NCI-H2196 (cell line): Measurements from ENCODE around the gene ZXDA.
A peak's percentile ranks its signal among the peaks of the same experiment; 100 is the strongest.
"Not testable (repeated sequence)": the region's sequence is repeated elsewhere in the genome, so short reads cannot be mapped to it uniquely, and the experiment has no call there.

Experiments
- DNase-seq: peaks from one replicate; lab custom pipeline; 2025; ENCODE audit not compliant: unreplicated experiment; lab: John Stamatoyannopoulos, UW

The ZXDA gene, protein sequence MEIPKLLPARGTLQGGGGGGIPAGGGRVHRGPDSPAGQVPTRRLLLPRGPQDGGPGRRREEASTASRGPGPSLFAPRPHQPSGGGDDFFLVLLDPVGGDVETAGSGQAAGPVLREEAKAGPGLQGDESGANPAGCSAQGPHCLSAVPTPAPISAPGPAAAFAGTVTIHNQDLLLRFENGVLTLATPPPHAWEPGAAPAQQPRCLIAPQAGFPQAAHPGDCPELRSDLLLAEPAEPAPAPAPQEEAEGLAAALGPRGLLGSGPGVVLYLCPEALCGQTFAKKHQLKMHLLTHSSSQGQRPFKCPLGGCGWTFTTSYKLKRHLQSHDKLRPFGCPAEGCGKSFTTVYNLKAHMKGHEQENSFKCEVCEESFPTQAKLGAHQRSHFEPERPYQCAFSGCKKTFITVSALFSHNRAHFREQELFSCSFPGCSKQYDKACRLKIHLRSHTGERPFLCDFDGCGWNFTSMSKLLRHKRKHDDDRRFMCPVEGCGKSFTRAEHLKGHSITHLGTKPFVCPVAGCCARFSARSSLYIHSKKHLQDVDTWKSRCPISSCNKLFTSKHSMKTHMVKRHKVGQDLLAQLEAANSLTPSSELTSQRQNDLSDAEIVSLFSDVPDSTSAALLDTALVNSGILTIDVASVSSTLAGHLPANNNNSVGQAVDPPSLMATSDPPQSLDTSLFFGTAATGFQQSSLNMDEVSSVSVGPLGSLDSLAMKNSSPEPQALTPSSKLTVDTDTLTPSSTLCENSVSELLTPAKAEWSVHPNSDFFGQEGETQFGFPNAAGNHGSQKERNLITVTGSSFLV

DNA sequence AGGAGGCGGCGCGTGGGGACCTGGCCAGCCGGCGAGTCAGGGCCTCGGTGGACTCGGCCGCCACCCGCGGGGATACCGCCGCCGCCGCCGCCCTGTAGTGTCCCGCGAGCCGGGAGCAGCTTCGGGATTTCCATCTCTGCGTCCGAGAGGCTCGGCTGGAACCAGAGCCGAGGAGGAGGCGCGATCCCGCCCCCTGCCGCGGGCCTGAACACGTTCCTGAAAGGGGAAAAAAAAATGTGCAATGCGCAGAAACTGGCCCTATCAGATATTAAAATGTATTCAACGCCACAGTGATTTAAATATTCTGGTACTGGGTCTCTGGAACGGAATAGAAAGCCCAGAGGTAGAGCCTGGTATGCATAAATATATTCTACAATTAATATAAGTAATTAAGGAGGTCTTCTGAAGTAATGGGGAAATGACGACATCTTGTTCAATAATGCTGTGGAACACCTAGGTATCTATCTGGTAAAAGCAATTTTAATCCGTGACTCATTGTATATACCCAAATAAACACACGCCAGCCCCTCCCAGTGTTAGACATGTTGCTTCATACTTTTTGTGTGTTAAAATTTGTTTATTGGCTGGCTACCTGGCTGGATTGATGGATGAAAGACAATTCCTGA is at the start of gene ZXDA:
ZXDA (minus strand) TSS at position 172 of the 626 bp plus-strand sequence; CDS start at position 134, 38 bp downstream.
- DNase-seq: not testable (repeated sequence)

DNA sequence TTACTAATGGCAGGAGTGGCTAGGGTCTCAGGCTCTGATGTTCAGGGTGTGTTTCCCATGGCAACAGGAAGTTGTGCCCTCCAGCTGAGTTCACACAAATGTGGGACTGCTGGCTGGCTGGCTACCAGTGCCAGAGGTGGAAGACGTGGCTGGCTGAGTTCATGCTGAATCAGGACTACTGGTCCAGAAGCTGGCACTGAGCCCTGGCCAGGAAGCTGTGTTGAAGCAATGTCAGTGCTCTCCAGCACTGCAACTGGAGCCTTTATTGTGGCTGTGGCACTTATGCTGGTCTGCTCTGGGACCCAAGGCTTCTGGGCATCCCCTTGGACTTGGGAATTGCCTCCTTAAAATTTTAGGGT is 42.0 kb upstream of the ZXDA start:
- DNase-seq: no peak

DNA sequence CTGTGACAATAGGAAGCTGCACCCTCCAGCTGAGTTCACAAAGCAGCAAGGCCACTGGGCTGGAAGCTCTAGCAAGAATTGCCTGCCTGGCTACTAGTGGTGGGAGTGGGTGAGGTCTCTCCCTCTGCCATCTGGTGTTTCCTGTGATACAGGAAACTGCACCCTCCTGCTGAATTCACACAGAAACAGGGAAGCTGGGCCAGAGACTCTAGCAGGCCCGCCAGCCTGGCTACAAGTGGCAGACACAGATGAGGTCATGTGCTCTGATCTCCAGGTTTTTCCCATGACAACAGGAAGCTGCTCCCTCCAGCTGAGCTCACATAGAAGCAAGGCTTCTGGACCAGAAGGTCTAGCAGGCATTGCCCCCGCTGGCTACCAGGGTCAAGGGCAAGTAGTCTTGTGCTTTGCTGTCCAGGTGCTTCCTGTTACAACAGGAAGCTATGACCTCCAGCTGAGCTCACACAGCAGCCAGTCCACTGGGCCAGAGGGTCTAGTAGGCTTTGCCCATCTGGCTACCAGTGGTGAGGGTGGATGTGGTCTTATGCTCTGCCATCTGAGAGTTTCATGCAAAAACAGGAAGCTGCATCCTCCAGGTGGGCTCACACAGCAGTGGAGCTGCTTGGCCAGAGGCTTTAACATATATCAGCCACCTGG is 41.5 kb upstream of the ZXDA start:
- DNase-seq: no peak

- DNase-seq: no peak
Observed at GRCh38 chrX:57933321-57933720, 23.1 kb upstream of the ZXDA start.

DNA sequence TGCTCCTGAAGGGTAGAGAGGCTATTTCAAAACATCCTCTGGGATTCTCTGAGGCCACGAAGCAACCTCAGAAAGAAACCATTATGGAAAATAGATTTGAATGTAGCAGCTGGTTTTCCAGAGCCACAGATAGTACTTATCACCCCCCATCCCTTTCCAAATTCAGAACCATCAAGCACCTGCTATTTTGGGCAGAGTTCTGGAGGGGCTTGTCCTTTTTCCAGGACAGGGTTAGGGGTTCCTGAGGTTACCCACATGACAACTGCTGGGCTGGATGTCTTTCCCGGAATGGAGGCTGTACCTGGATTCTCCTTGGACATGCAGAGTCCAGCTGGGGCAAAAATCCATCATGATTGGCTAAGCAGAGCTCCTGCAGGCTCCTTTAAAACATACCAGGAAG is 22.0 kb upstream of the ZXDA start:
- DNase-seq: no peak

- no peak for DNase-seq
Observed at GRCh38 chrX:57930051-57930450, 19.8 kb upstream of the ZXDA start.

- peak; percentile 18 for DNase-seq
Observed at GRCh38 chrX:57929373-57929772, 19.1 kb upstream of the ZXDA start.

GRCh38 chrX:57925806-57926205 is 15.5 kb upstream of the ZXDA start:
- no peak for DNase-seq

- DNase-seq: peak; percentile 64
Observed at GRCh38 chrX:57918750-57919436, 8.6 kb upstream of the ZXDA start.

DNA sequence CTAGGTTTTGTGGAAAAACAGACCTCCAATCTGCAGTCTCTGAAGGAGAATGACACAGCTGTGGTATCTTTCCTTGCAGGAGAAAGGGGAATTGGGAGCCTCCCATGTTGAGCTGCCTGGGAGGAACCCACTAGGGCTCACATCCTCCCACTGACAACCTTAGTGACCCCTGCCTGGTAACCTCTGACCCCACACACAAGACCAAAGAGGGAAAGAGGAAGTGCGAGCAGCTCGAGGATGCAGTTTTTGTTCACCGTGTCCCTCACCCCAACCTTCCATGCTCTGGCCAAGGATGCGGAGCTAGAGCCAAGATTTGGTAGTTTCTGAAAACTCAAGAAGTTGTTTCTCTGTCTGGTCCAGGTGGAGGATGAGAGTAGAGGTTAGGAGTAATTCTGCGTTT is 5.4 kb upstream of the ZXDA start:
- no peak for DNase-seq

- peak; percentile 49 for DNase-seq
Observed at GRCh38 chrX:57909595-57910286, 517 bp downstream of the ZXDA start.

DNA sequence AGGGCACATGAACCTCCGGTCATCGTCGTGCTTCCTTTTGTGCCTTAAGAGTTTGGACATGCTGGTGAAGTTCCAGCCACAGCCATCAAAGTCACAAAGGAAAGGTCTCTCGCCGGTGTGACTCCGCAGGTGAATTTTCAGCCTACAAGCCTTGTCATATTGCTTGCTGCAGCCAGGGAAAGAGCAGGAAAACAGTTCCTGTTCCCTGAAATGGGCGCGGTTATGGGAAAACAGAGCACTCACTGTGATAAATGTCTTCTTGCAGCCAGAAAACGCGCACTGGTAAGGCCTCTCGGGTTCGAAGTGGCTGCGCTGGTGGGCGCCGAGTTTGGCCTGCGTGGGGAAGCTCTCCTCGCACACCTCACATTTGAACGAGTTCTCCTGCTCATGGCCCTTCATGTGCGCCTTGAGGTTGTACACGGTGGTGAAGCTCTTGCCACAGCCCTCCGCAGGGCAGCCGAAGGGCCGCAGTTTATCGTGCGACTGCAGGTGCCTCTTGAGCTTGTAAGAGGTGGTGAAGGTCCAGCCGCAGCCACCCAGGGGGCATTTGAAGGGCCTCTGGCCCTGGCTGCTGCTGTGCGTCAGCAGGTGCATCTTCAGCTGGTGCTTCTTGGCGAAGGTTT is 1.2 kb downstream of the ZXDA start:
- DNase-seq: not testable (repeated sequence)

GRCh38 chrX:57906790-57907189 is 3.5 kb downstream of the ZXDA start:
- DNase-seq: no peak

DNA sequence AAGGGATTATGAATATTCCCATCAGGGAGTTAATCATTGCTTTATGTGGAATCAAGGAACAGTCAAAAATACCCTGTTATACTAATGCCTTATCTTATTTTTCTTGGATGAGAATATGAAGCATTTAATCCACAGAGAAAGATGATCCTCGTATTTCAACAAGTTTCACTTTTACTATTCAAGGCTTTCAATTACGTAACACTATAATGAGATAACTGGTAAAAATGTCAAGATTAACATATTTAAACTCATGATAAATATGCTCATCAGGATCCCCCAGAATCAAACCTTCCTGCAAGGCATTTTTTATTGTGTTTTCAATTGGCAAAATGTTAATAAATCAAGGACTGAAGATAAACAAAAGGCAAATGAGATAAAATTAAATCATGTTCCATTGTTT is 5.1 kb downstream of the ZXDA start:
- DNase-seq: no peak

GRCh38 chrX:57904176-57904880 is 5.9 kb downstream of the ZXDA start:
- DNase-seq: no peak

DNA sequence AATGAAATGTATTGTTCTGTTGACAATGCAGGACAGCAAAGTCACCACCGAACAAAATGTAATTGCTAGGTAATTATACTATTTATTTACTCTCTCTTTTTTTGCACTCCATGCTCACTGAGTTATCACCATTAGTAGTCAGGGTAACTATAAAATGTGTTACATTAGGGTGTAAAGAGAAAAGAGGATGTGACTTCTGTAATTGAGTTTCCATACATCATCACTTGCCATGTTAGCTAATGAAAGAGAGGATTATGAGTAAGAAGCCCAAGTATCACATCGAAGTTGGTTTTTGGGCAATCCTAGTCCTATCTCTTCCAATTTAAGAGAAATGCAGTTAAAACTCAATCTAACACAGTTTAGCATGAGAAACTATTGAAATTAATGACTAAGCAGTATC is 7.6 kb downstream of the ZXDA start:
- no peak for DNase-seq

DNA sequence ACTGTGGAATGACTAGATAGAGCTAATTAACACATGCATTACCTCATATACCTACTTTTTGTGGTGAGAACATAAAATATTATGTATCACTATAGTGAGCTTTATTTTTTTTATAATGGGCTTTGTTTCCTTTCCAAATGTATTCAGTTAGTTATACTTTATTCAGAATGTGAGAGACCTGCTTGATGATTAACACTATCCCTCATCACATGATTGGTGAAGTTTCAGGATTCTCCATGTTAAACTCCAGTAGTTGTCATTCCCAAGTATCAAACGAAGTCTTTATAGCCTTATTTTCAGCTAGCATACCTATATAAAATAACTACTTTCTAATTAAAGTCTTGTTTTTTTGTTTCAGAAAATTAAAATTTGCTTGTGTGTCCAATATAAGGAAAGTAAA is 8.8 kb downstream of the ZXDA start:
- no peak for DNase-seq

GRCh38 chrX:57900975-57901374 is 9.3 kb downstream of the ZXDA start:
- no peak for DNase-seq

GRCh38 chrX:57899906-57900305 is 10.4 kb downstream of the ZXDA start:
- DNase-seq: no peak
